GM21737 (cell line): ENCODE measurements around the gene EEF2KMT.
"Not testable (repeated sequence)": the region's sequence is repeated elsewhere in the genome, so short reads cannot be mapped to it uniquely, and the experiment has no call there.

ENCODE experiments used
- ATAC-seq: cut with Tn5 transposase; IDR thresholded peaks from one replicate; pipeline ENCODE4 v1.9.1; 2021; ENCODE audit warnings: mild to moderate bottlenecking, moderate library complexity; ENCODE audit not compliant: unreplicated experiment

The EEF2KMT gene

GRCh38 chr16:5071681-5072333, 25.8 kb downstream of the EEF2KMT start, which contains the start of gene ALG1:
TSS of gene ALG1 (plus strand) at chr16:5071843. CDS start at chr16:5071850, 7 bp downstream.
- ATAC-seq = peak; percentile 78

- ATAC-seq = no peak
Measured at GRCh38 chr16:5071341-5071680, 26.3 kb downstream of the EEF2KMT start.

DNA sequence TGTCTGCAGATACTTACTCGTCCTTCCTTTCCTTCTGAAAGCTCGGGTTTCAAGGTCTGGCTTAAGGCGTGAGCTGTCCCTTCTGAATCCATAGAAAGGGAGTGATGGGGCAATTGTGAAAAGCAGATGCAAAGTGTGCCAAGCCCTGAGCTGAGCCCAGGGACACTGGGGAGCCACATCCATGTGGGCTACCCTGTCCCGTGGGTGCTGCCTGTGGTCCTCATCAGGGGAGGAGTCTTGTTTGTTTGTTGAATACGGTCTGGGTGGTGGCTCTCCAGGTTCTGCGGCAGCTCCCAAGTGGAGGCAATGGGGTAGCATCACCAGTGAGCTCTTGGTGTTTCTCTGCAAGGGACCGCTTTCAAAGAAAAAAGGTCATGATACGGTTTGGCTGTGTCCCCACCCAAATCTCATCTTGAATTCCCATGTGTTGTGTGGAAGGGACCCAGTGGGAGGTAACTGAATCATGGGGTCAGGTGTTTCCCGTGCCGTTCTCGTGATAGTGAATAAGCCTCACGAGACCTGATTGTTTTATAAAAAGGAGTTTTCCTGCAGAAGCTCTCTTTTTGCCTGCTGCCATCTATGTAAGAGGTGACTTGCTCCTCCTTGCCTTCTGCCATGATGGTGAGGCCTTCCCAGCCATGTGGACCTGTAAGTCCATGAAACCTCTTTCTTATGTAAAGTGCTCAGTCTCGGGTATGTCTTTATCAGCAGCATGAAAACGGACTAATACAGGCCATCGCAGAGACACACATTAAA, 27.0 kb downstream of the EEF2KMT start:
- ATAC-seq = no peak

DNA sequence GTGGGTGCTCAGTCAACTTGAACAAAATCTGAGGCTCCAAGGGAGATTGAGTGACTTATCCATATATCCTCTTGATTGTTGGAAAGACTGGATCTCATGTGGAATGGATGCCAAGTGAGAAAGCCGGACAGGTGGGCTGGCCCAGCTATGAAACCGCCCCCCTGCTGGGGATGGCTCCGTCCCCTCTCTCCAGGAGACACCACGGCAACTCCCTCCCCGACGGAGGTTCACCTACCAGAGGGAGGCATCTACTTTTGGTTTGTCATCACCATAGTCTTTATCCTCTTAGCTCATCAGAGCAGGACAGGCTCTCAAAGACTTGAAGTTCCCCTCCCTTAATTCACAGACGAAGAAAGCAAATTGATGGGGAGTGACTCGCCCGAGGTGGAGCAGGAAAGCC, 27.7 kb downstream of the EEF2KMT start:
- ATAC-seq = no peak

DNA sequence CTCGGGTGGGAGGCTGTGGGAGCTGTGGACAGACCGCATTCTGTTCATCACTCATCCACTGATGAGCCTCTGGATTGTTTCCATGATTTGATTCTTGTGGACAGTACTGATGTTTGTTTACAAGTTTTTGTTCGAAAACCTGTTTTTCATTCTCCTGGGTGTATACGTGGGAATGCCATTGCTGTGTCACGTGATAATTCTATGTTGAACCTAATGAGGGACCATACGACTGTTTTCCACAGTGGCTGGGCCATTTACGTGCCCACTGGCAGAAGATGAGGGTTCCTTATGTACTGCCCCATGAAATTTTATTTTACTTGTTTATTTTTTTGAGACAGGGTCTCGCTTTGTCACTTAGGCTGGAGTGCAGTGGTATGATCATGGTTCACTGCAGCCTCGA, 28.5 kb downstream of the EEF2KMT start:
- ATAC-seq = no peak

DNA sequence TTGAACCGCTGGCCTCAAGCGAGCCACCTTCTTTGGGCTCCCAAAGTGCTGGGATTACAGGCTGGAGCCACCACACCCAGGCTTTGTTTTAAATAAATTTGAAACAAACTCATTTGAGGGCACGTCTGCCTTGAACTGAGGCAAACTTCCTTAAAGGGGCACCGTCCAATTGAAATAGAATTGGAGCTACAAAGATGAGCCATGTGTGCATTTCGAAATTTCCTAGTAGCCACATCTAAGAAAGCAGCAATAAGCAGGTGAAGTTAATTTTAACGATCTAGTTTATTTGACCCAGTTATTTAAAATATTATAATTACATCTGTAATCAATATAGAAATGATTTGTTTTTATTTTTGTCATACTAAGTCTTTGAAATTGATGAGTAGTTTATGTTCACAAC, 31.1 kb downstream of the EEF2KMT start:
- no peak for ATAC-seq

DNA sequence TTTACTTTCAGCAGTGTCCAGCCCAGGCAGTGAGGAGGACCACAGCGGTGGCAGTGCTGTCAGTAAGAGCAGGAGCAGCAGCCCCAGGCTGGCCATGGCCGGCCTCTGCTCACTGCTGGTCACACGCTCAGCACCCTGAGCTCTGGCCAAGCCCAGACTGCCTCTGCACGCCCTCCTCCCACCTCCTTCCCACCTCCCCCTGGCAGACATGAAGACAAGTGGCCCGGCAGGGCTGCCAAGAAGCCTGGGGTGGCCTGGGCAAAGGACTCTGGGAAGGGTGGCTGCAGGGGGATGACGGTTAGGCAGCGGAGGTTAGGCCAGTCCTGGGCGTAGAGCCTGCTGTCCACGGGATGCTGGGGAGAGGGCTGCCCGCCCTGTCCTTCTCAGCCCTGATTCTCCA, 31.8 kb downstream of the EEF2KMT start, which contains the start of gene C16orf89:
C16orf89 (minus strand) TSS at position 144 of the 400 bp plus-strand sequence; CDS start at position 96, 48 bp downstream.
- ATAC-seq = no peak

DNA sequence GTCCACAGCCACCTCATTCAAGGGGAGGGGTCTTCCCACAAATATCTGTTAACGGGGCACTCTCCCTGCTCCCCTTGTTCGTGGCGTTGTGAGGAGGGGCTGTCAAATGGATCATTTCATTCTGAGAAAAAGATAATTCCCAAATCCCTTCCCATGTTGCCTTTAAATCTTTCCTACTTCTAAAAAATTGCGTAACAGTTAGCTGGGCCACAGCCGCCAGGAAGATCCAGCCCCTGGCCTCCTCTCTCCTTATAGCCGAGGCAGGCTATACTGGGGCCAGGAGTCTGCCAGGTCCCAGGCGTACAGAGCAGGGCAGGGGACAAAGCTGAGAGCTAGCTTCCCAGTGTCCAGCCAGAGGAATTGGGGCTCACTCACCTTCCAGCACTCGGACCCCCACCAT, 32.3 kb downstream of the EEF2KMT start:
- ATAC-seq = no peak

DNA sequence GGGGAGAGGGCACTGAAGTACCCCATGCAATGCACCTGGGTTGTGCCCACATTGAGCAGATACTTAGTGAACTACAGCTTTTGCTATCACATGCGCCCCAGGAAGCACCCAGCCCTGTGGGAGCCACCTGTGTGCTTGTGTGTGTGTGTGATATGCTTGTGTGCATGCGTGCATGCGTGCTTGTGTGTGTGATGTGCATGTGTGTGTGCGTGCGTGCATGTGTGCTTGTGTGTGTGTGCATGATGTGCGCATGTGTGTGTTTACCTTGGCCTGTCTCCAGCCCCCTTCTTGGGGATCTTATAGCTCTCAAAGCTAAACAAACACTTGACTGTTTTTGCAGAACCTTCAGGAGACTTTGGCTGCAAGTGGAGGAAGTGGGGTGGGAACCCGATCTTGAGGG, 32.7 kb downstream of the EEF2KMT start:
- ATAC-seq = no peak

- no peak for ATAC-seq
Measured at GRCh38 chr16:5062790-5063765, 34.5 kb downstream of the EEF2KMT start.

DNA sequence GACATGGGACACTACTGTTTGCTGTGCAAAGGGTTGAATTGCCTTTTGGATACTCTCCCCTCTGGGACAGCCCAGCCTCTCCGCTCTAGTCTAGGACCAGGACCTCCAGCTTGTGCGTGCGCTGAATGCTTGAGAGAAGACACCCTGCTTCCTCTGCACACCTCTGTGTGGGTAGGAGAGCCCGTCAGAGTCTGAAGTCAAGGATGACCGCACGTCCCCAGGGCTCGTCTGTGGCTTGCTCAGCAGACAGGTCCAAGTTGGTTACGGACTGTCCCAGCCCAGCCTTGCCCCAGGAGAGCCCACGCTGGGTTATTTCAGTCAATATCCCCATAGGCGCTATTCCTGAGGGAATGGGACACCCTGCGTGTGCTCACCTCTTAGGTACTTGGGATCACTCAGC, 35.5 kb downstream of the EEF2KMT start:
- ATAC-seq = no peak

DNA sequence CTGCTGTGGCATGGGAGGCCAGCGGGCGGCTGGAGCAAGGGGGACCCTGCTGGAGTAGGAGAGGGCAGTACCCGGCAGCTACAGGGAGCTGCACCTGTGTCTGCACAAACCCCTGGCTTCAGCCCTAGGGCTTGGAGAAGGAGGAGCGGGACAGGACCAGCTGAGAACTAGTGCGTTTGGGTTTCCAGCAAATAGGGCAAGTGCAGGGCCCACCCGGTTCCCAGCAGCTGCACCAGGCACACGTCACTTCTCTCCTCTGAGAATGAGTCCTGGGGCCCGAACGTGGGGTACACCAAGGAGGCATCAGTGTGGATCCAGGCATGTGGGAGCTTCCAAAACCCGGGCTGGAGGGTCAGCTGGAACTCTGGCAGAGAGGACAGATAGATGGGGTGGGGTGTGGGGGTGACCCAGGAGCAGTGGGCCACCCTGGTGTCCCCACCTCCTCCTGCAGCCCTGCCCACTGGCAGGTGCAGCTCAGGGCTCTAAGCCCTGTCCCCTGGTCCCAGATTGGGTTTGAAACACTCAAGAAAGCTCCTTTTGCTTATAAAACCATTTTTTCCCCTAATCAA, 37.4 kb downstream of the EEF2KMT start:
- ATAC-seq = no peak

DNA sequence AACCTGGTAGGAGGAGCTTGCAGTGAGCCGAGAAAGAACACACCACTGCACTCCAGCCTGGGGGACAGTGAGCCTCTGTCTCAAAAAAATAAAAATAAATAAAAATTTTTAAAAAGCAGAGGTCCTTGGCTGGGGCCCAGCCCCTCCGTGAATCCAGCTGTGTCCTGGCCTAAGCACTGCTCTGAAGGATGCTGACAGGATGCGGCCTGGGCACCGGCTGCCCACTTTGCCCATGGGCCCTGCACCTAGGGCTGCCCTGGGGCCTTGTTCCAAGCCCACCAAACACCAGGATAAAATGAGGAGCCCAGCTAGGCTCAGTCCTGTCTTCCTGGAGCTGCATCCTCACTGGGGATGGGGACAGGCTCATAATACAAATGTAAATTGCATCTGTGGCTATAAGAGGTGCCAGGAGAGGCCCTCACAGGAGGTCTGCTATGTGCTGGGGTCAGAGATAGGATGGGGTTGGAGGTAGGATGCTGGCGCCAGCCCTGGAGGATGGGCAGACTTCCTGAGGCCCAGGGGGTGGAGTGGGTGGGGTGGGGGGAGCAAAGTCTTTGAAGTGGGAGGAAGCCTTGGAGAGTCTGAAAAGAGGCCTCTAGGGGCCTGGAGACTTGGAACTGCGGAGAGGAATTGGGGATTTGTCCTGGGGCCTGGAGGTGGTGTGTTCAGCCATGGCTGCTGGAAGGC, 38.1 kb downstream of the EEF2KMT start:
- no peak for ATAC-seq

GRCh38 chr16:5058476-5058875, 39.1 kb downstream of the EEF2KMT start:
- no peak for ATAC-seq

DNA sequence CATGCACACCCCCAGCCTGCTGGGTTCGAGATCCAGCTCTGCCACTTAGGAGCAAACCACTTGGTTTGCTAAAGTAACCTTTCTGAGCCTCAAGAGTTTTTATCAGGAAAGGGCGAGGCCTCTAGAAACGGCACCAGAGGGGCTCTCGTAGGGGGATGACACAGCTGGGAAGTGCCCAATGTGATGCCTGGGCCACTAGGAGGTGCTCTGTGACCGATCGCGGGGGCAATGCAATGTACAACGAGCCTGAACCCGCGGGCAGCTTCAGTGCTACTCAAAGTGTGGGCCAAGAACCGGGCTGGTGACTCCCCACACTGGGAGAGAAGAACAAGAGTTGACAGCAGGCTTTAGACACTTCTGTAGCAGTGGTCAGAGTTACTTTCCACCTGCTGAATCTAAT, 41.2 kb downstream of the EEF2KMT start:
- ATAC-seq = no peak

DNA sequence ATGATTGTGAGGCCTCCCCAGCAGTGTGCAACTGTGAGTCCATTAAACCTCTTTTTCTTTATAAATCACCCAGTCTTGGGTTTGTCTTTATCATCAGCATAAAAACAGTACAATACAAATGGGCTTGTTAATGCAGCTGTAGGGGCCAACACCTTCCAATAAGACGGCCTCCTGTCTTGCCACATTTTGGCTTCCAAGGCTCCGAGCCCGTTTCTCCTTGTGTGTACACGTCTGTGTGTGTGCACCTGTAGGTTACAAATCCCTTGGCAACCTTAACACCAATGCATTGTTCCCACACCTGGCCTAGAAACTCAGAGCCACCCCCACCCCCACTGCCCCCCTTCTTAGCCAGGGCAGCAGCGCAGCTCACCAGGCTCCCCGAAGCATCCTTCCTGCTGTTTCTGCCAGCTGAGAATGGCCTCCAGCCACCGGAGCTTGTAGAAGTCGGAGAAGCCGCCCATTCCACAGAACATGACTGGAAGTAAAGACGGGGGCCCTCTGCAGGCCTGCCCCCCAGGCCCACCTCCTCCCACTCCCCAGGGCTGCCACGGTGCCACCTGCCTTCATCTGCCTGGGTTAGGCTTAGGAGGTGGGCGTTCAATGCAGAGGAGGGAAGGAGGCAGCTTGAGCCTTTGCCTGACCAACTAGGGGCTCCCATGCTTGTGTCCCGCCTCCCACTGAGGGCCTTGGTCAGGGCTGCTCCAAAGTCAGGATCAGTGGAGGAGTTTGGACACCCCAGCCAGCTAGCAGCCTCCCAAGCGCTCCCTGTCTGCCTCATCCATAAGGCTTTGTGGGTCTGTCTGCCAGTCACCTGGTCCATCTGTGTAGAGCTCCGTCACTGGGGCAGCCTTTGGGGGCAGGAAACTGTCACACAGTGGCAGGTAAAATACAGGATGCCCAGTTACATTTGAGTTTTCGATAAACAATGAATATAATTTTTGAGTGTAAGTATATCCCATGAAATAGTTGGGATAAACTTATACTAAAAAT, 42.4 kb downstream of the EEF2KMT start:
- no peak for ATAC-seq

GRCh38 chr16:5046914-5047313, 50.7 kb downstream of the EEF2KMT start:
- ATAC-seq = no peak

- no peak for ATAC-seq
Measured at GRCh38 chr16:5045499-5046115, 52.0 kb downstream of the EEF2KMT start.

GRCh38 chr16:5044581-5044980, 53.0 kb downstream of the EEF2KMT start:
- ATAC-seq = not testable (repeated sequence)
